Esophagus squamous epithelium (tissue), 4 donors: ENCODE measurements around the gene C19orf67.

Source experiments
- POLR2A ChIP-seq, 4 donors: fragments of 450-650 bp; IDR thresholded peaks; one replicate each; pipeline ENCODE4 v1.6.1; 2017; ENCODE audit warnings: antibody characterized with exemption in 4 of 4, mild to moderate bottlenecking in 4 of 4, moderate library complexity in 3 of 4
- TF ChIP-seq, protein P1 (sequence below), 6 experiments: fragments of 450-650 bp in 4 of 6; fragments of 200-600 bp in 2 of 6; sonication (generic) in 2 of 6; IDR thresholded peaks; one replicate each; pipeline ENCODE4 v1.5.1; 2016 to 2019; ENCODE audit warnings: antibody characterized with exemption in 6 of 6, mild to moderate bottlenecking in 4 of 6, moderate library complexity in 4 of 6

DNA sequence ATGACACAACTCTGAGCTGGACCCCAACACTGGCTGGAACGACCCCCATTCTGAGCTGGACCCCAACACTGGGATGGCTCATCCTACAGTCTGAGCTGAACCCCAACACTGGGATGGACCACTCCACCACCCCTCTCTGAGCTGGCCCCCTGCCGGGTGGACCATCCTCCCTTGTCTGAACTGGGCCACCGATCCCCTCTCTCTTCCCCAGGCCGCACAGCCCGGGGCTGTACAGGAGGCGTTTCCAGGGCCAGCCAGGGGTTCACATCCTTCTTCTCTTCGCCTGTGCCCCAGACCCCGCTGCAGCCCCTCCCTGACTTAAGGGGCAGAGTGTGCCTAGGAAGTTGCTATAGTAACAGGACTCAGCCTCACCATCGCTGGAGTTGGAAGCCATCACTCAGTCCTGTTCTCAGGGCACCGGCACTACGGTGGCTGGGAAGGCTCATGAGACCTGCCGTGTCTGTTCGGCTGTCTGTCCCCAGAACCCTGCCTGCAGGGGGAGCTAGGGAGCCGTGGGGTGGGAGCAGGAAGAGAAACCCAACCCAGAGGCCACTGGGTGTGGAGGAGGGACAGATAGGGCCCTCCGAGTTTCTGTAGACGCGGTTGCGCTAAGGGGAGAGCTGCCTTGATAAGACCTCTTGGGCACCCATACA lies 28.3 kb upstream of the C19orf67 start:
- TF ChIP-seq, protein P1, sequence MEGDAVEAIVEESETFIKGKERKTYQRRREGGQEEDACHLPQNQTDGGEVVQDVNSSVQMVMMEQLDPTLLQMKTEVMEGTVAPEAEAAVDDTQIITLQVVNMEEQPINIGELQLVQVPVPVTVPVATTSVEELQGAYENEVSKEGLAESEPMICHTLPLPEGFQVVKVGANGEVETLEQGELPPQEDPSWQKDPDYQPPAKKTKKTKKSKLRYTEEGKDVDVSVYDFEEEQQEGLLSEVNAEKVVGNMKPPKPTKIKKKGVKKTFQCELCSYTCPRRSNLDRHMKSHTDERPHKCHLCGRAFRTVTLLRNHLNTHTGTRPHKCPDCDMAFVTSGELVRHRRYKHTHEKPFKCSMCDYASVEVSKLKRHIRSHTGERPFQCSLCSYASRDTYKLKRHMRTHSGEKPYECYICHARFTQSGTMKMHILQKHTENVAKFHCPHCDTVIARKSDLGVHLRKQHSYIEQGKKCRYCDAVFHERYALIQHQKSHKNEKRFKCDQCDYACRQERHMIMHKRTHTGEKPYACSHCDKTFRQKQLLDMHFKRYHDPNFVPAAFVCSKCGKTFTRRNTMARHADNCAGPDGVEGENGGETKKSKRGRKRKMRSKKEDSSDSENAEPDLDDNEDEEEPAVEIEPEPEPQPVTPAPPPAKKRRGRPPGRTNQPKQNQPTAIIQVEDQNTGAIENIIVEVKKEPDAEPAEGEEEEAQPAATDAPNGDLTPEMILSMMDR (IDR thresholded peaks at IDR 0.05) = peak in 1 of 6 experiments; percentile 30
- TF ChIP-seq POLR2A (IDR thresholded peaks at IDR 0.05) = no peak
